Measurements from ENCODE around the gene TSC2.

DNA sequence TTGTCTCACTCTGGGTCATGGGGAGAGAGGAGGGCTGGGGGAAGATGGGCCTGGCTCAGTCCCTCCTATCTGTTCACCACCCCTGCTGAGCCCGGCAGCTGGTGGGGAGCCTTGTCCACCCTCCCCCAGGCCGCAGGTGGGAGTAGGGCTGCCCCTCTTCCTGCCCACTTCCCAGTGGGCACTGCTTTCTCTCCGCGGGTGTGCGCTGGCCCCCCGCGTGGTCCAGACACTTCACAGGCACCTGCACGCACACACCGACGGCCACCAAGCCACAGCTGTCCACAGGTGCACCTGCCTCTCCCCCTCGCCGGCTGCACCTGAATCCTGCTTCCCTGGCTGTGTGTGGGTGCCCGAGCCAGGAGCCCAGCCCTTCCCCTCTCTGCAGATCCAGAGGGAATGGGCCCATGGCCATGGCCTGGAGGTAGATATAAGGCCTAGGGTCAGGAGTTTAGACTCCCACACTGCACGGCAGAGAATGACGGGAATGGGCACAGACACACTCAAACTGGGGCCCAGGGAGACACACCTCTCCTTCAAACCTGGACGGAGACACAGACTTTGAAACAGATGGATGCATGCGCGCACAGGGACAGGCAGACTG is 19.1 kb upstream of the TSC2 start:
- no peak for TF ChIP-seq EZH2phosphoT487 (IDR thresholded peaks at IDR 0.05; ENCODE audit: insufficient read depth, low read depth)
- TF ChIP-seq EZH2 (IDR thresholded peaks at IDR 0.05; ENCODE audit: insufficient read depth, poor library complexity, severe bottlenecking): no peak
